Activated effector memory CD4-positive, alpha-beta T cell treated with Interleukin-2 at 50 U/mL for 16 hours (primary cell): ENCODE data around the gene SCPEP1.
A peak's percentile ranks its signal among the peaks of the same experiment; 100 is the strongest.

ENCODE experiments used
- DNase-seq: peaks from one replicate; pipeline ENCODE4 v3.0.0-alpha.2; 2020

Gene SCPEP1

GRCh38 chr17:57004944-57005579, 27.1 kb downstream of the SCPEP1 start:
- no peak for DNase-seq

DNA sequence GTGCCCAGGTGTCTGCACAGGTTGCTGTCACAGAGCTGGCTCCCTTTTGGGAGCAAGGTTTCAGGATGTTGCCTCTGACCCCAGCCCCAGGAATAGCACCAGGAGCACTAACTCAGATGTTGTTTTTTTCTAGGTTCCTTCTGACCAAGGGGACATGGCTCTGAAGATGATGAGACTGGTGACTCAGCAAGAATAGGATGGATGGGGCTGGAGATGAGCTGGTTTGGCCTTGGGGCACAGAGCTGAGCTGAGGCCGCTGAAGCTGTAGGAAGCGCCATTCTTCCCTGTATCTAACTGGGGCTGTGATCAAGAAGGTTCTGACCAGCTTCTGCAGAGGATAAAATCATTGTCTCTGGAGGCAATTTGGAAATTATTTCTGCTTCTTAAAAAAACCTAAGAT, 28.1 kb downstream of the SCPEP1 start:
- DNase-seq = no peak

GRCh38 chr17:57008958-57009357, 31.0 kb downstream of the SCPEP1 start:
- no peak for DNase-seq

- DNase-seq = peak; percentile 25
Observed at GRCh38 chr17:57009737-57010445, 32.0 kb downstream of the SCPEP1 start.

DNA sequence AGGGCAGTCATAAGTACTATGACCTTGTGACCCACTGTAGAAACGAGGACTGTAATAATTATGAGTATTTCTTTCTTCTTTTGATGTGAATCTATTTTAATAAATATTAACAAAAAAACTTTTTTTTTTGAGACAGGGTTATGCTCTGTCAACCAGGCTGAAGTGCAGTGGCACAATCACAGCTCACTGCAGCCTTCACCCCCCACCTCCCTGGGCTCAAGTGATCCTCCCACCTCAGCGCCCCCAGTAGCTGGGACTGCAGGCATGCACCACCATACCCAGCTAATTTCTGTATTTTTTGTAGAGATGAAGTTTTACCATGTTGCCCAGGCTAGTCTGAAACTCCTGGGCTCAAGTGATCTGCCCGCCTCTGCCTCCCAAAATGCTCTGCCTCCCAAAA, 32.6 kb downstream of the SCPEP1 start:
- no peak for DNase-seq

DNA sequence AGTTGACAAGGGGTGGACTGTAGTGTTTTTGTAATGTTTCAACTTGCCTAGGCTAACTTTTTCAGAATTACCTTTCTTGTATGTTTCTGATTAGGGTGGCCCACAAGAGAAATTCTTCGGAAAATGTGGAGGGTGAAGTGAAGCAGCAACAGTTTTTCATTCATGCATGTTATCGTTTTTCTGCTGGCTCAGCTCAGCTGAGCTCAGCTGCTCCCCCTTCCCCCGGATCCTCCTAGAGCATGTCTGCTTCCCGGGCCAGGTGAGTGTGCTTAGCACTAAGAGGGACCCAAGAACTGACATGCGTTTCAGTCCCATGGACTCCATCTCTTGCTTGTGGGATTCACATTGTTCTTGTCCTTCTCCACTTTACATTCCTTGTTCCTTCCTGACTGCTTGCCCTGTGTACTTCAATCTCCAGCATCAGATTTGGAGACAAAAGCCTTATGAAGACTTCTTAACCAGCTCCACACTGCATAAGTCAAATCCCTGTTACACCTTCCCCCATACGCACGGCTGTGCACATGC, 33.6 kb downstream of the SCPEP1 start:
- DNase-seq = no peak

DNA sequence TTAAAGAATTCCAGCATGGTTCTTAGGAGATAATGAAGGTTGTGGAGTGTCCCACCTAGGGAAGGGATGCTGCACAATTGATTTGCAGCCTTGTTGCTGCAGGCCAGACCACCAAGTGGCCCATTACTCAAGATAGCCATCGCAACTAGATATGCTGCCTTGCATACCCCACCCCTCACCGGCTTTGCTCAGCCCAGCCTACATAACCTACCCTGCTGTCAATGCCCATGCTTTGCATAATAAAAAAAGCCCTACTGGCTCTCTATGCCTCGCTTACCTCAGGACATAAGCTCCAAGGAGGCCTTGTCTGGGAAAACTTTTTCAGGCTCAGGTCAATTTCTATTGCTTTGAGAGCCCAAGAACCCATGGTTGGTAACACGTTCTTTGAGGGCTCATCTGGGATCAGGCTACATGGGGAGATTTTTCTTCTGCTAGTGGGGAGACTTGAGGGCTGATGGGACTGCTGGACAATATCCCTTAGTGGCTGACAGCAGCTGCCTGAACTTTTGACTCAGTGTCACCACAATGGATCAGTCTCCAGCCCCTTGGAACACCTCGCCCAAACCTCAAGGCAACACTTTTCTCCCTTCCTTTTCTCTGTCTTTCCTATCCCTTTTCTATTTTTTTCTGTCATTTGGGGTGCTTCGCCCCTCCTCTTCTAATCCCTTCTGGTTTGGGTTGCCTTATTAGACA, 38.3 kb downstream of the SCPEP1 start:
- DNase-seq = no peak

- no peak for DNase-seq
Observed at GRCh38 chr17:57016764-57017116, 38.8 kb downstream of the SCPEP1 start.

DNA sequence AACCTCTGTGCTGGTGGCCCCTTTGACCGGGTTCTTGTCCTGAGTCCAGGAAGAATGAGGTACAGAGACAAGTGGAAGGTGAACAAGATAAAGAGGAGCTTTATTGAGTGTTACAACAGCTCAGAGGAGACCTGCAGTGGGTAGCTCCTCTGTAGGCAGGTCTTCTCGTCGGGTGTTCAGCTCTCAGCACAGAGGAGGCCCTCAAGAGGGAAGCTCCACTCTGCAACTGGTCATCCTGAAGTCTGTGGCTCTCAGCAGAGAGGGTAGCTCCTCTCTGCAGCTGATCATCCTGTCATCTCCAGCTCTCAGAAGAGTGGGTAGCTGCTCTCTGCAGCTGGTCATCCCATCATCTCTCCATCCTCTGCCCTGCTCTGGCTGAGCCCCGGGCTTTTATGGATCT, 39.7 kb downstream of the SCPEP1 start:
- no peak for DNase-seq

- DNase-seq = no peak
Observed at GRCh38 chr17:57020208-57020607, 42.3 kb downstream of the SCPEP1 start.

DNA sequence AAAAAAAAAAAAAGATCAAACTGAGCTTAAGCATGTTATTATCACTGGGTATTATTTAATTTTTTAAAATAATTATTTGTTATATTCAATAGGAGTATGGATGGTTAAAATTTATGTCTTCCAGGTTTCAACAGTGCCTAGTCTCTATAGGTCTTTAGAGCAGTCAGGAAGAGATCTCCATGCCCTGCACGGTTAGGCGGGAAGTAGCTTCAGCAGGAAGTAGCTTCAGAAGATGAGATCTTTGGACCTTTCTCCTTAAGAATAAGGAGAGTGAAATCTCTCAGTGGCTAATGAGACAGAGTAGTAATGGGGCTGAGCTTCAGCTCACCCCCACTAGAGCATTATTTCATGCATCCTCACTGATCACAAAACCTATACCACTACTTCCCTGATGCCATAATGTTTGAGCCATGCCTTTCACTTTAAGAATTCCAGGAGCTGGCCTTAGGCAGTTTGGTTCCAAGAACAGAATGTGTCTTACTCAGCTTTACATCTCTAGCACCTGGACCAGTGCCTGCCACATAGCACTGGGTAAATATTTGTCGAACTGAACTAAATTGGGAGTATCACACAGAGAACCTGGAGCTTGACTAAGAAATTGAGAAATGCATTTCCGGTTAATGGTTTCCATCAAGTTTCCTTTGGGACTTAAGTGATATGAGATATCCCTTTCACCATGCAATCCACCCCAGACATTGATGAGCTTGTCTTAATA, 43.5 kb downstream of the SCPEP1 start:
- no peak for DNase-seq

DNA sequence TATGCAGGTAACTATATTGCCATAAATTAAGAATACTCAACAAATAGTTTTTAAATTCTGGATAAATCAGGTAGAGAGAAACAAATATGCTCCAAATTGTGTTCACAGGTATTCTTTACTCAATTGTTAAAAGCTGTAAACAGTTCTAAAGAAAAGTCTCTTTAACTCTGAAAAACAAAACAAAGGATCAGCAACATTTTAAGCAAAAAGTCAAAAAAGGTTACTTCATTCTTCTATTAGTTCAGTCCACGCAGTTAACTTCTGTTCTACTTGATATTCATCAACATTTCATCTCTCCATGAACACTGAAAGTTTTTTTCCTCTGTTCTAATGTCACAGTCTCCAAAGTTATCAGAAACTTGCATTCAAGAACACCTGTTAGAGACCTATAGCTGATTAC, 47.9 kb downstream of the SCPEP1 start:
- no peak for DNase-seq

GRCh38 chr17:57027852-57028251, 49.9 kb downstream of the SCPEP1 start:
- no peak for DNase-seq

GRCh38 chr17:57032343-57032742, 54.4 kb downstream of the SCPEP1 start:
- no peak for DNase-seq

GRCh38 chr17:57033296-57033695, 55.4 kb downstream of the SCPEP1 start:
- no peak for DNase-seq

DNA sequence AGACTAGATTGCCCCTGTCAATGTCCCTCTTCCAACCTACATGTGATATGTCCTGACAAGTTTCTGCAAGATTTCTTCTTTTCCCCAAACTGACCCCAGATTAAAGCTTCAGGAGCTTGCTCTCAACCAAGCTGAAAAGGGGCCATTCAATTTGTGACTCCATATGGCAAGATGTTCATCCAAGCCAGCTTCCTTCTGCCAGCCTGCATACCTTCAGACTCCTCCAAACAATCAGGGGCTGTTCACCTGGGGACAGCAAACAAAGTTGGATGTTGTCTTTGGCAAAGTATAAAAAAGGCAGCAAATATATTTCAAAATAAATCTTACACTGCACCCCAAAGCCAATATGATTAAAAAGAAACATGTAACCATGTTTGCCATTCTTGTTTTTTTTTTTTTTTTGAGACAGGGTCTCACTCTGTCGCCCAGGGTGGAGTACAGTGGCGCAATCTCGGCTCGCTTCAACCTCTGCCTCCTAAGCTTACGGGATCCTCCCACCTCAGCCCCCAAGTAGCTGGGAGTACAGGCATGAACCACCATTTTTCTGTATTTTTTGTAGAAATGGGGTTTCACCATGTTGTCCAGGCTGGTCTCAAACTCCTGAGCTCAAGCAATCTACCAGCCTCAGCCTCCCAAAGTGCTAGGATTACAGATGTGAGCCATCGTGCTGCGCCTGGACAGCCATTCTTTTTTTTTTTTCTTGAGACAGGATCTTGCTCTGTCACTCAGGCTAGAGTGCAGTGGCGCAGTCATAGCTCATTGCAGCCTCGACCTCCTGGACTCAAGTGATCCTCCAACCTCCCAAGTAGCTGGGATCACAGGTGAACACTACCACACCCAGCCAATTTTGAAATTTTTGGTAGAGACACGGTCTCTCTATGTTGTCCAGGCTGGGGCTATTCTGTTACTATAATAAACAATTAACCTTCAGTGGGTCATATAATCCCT, 57.1 kb downstream of the SCPEP1 start:
- no peak for DNase-seq

DNA sequence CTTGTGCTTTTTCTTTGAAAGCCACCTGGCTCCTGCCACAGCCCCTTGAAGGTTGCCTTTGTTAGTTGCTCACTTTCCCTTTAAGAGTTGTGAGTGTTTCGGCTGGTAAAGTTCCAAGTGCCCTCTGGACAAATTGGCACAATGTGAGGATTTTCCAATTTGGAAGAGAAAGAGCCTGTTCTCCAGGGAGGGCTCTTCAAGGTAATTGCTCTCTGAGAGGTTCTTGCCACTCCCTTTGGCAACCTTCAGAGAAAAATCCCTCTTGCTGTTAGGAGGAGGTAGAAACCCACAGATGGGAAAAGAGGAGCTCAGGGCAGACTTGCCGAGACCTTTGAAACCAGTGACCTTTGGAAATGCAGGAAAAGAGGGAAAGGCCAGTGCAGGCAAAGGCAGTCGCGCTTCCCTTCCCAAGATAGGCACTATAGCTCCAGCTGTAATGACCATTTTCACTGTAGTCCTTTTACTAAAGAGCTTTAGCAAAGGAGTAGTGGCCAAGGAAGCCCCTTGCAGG, 58.1 kb downstream of the SCPEP1 start:
- no peak for DNase-seq

- no peak for DNase-seq
Observed at GRCh38 chr17:57037411-57037810, 59.5 kb downstream of the SCPEP1 start.

DNA sequence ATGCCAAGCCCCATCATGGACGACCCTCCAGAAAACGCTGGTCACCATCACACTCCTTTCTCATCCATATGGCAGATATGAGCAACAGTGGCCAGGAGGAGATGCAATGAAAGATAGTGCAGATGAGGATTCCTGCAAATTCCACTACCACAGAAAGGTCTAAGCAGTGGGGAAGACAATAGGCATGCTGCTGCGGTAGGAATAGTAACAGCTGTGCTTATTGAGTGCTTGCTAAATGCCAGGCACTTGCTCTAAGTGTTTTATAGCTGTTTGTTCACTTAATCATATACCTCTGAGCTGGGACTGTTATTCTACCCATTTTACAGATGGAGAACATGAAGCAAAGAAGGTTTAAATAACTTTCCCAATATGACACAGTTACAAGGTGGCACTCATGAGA, 60.6 kb downstream of the SCPEP1 start:
- no peak for DNase-seq

GRCh38 chr17:57040571-57040970, 62.6 kb downstream of the SCPEP1 start:
- DNase-seq = no peak

DNA sequence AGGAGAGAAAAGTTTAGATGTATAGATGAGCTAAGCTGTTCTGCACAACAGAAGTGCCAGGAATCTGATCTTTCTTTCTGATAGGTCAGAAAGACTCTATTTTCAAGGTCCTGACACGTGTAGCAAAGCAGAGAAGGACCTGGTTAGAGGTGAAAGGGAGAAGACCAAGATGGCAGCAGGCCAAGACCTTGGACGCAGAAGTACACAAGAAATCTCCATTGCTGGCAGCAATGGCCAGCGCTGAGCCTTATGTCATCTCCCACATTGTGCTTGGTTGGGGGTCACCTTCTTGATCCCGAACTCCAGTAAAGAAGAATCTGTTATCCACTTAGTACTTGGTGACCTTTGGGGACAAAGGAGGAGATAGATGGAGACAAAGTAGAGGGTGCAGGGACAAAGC, 65.3 kb downstream of the SCPEP1 start:
- DNase-seq = no peak
